HL-60 (cell line): ENCODE data around the gene CAMTA1.

Source experiments
- DNase-seq, 2 experiments: peaks; one replicate each; pipeline ENCODE4 v3.0.0-alpha.2; 2010 to 2020; ENCODE audit warnings: low read depth in 1 of 2, low spot score in 1 of 2
- H3K27ac ChIP-seq: fragments of 250-450 bp; sonication (Bioruptor Pico); replicated peaks from 2 replicates; pipeline ENCODE4 v1.5.1; 2020; ENCODE audit warnings: mild to moderate bottlenecking, moderate library complexity
- H3K27me3 ChIP-seq: fragments of 250-450 bp; sonication (Bioruptor Pico); 2 replicates; pipeline ENCODE4 v1.5.1; 2021; ENCODE audit warnings: mild to moderate bottlenecking, moderate library complexity; ENCODE audit not compliant: insufficient read depth, poor library complexity, severe bottlenecking
- H3K4me3 ChIP-seq: replicated peaks from 2 replicates; pipeline ENCODE4 v1.5.1; 2011; ENCODE audit warnings: mild to moderate bottlenecking, control low read depth, low read length; ENCODE audit not compliant: insufficient read depth
- GABPA ChIP-seq: IDR thresholded peaks from 2 replicates; pipeline ENCODE4 v1.6.1; 2012; ENCODE audit warnings: low read depth
- POLR2AphosphoS5 ChIP-seq: IDR thresholded peaks from 2 replicates; pipeline ENCODE4 v1.6.1; 2012; ENCODE audit warnings: low read depth
- REST ChIP-seq: IDR thresholded peaks from 2 replicates; pipeline ENCODE4 v1.6.1; 2012; ENCODE audit warnings: low read depth; ENCODE audit not compliant: insufficient replicate concordance
- SPI1 ChIP-seq: IDR thresholded peaks from 2 replicates; pipeline ENCODE4 v1.6.1; 2012; ENCODE audit warnings: low read depth, mild to moderate bottlenecking, borderline replicate concordance
- TF ChIP-seq, protein P1 (sequence below): IDR thresholded peaks from one replicate; pipeline ENCODE4 v1.5.1; 2011; ENCODE audit warnings: low read length, control low read depth, inconsistent platforms; ENCODE audit not compliant: insufficient read depth

The CAMTA1 gene

DNA sequence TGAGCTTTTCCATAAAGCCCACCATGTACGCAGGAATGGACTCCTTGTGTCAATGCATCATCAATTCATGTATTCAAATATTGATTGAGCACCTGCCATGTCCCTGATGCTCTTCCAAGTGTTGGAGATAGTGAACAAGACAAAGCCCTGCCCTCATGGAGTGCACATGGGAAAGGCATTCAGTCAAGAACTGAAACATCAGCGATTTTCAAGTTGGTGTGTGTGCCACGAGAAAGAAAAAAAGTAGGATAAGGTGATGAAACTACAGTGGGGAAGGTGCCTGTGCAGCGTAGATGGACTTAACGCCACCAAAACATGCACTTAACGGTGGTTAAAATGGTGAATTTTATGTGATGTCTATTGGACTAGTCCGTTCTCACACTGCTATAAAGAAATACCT is 553.2 kb downstream of the CAMTA1 start:
- Histone ChIP-seq H3K4me3 (no peak overlapping the region), H3K27me3 (no peaks in the 10 kb centered on the region), H3K27ac (no peak overlapping the region)
- TF ChIP-seq POLR2AphosphoS5 (no peak), SPI1 (no peak), REST (no peak), GABPA (no peak)
- TF ChIP-seq, protein P1, sequence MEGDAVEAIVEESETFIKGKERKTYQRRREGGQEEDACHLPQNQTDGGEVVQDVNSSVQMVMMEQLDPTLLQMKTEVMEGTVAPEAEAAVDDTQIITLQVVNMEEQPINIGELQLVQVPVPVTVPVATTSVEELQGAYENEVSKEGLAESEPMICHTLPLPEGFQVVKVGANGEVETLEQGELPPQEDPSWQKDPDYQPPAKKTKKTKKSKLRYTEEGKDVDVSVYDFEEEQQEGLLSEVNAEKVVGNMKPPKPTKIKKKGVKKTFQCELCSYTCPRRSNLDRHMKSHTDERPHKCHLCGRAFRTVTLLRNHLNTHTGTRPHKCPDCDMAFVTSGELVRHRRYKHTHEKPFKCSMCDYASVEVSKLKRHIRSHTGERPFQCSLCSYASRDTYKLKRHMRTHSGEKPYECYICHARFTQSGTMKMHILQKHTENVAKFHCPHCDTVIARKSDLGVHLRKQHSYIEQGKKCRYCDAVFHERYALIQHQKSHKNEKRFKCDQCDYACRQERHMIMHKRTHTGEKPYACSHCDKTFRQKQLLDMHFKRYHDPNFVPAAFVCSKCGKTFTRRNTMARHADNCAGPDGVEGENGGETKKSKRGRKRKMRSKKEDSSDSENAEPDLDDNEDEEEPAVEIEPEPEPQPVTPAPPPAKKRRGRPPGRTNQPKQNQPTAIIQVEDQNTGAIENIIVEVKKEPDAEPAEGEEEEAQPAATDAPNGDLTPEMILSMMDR, result no peak
- no peak for DNase-seq

GRCh38 chr1:7339014-7339413 is 553.8 kb downstream of the CAMTA1 start:
- no peak overlapping the region for H3K27ac ChIP-seq
- DNase-seq, result no peak
- no peak overlapping the region for H3K4me3 ChIP-seq
- TF ChIP-seq SPI1, result no peak
- no peak for TF ChIP-seq POLR2AphosphoS5
- no peak for TF ChIP-seq REST
- no peaks in the 10 kb centered on the region for H3K27me3 ChIP-seq

GRCh38 chr1:7339953-7340352 is 554.7 kb downstream of the CAMTA1 start:
- H3K27me3 ChIP-seq, result no peaks in the 10 kb centered on the region
- H3K27ac ChIP-seq, result no peak overlapping the region
- TF ChIP-seq SPI1, result no peak
- no peak for TF ChIP-seq POLR2AphosphoS5
- TF ChIP-seq, protein P1, result no peak
- no peak for TF ChIP-seq GABPA
- TF ChIP-seq REST, result no peak
- no peak overlapping the region for H3K4me3 ChIP-seq
- no peak for DNase-seq
